PC-9 (cell line): ENCODE results near the gene AKAP6. TPM values are rescaled to one million over a fixed set of nuclear protein-coding genes. Genes with fewer than 3 reads are reported as not detected.

ENCODE experiments used
- BruUV-seq: library from RNA; stranded (reverse); fragments of 400-500 nt; replicated peaks from 2 replicates; lab custom pipeline; 2021; lab: Mats Ljungman, UMichigan
- CTCF ChIA-PET: fragments of 300-600 bp; sonication (Branson Sonifier 250); formaldehyde crosslinking; loops from one replicate; lab custom pipeline; 2022; ENCODE audit warnings: antibody characterized with exemption; lab: Charles Lee
- POLR2A ChIA-PET: fragments of 300-600 bp; sonication (Branson Sonifier 250); formaldehyde crosslinking; loops from one replicate; lab custom pipeline; 2022; ENCODE audit warnings: antibody characterized with exemption; ENCODE audit not compliant: unreplicated experiment; lab: Charles Lee
- DNase-seq, 2 experiments: peaks; one replicate each; pipeline versions ENCODE4 v3.0.0 to v3.0.0-alpha.2; 2015 to 2022; ENCODE audit warnings: mixed read lengths in 1 of 2
- H2AFZ ChIP-seq: fragments of 200-600 bp; sonication (generic); 2 replicates; pipeline ENCODE4 v1.8.1; 2017; ENCODE audit warnings: antibody characterized with exemption
- H3F3A ChIP-seq: fragments of 200-600 bp; sonication (generic); 2 replicates; pipeline ENCODE4 v1.8.1; 2017; ENCODE audit warnings: antibody characterized with exemption, mild to moderate bottlenecking, low read depth; ENCODE audit not compliant: insufficient read depth
- H3K27ac ChIP-seq: fragments of 200-600 bp; sonication (generic); 2 replicates; pipeline ENCODE4 v1.6.1; 2016; ENCODE audit warnings: mixed run types
- H3K27me3 ChIP-seq: fragments of 200-600 bp; sonication (generic); 2 replicates; pipeline ENCODE4 v1.6.1; 2016; ENCODE audit warnings: low read depth, mixed run types; ENCODE audit not compliant: insufficient read depth
- H3K36me3 ChIP-seq: fragments of 200-600 bp; sonication (generic); 2 replicates; pipeline ENCODE4 v1.6.1; 2016; ENCODE audit warnings: low read depth, mixed run types
- H3K4me1 ChIP-seq: fragments of 200-600 bp; sonication (generic); replicated peaks from 2 replicates; pipeline ENCODE4 v1.6.1; 2016; ENCODE audit warnings: mixed run types; ENCODE audit not compliant: insufficient read depth
- H3K4me2 ChIP-seq: fragments of 200-600 bp; sonication (generic); 2 replicates; pipeline ENCODE4 v1.6.1; 2017; ENCODE audit warnings: mixed run types
- H3K4me3 ChIP-seq: fragments of 200-600 bp; sonication (generic); 2 replicates; pipeline ENCODE4 v1.6.1; 2016; ENCODE audit warnings: mixed run types
- H3K79me2 ChIP-seq: fragments of 200-600 bp; sonication (generic); 2 replicates; pipeline ENCODE4 v1.6.1; 2017; ENCODE audit warnings: low read depth, mixed run types
- H3K9me2 ChIP-seq: fragments of 200-600 bp; sonication (generic); 2 replicates; pipeline ENCODE4 v1.8.1; 2017; ENCODE audit warnings: mild to moderate bottlenecking; ENCODE audit not compliant: insufficient read depth
- H3K9me3 ChIP-seq: fragments of 200-600 bp; sonication (generic); 2 replicates; pipeline ENCODE4 v1.8.1; 2016; ENCODE audit warnings: low read depth; ENCODE audit not compliant: insufficient read depth
- H4K20me1 ChIP-seq: fragments of 200-600 bp; sonication (generic); 2 replicates; pipeline ENCODE4 v1.8.1; 2017; ENCODE audit not compliant: insufficient read depth
- CTCF ChIP-seq: fragments of 200-600 bp; sonication (generic); conservative IDR thresholded peaks from 2 replicates; pipeline ENCODE4 v1.6.1; 2017; ENCODE audit warnings: mixed run types, antibody characterized with exemption, mild to moderate bottlenecking, moderate library complexity
- EZH2 ChIP-seq: fragments of 200-600 bp; sonication (generic); IDR thresholded peaks from 2 replicates; pipeline ENCODE4 v1.8.0; 2017; ENCODE audit warnings: antibody characterized with exemption, low read depth
- intact Hi-C: fragments of 100-400 bp; cut with micrococcal nuclease; formaldehyde crosslinking; loops from one replicate; pipeline ENCODE4 v1.10.0; 2022; ENCODE audit not compliant: unreplicated experiment
- total RNA-seq: library from RNA; stranded (reverse); gene quantifications from 2 replicates; pipeline ENCODE4 v1.2.3, GENCODE V29; 2021

Gene AKAP6
- total RNA-seq, 1 experiment from 2014 or later = 2.8 TPM

GRCh38 chr14:32847867-32848266 lies 518.8 kb downstream of the AKAP6 start:
- Histone ChIP-seq H3K27me3 (no peaks in the 10 kb centered on the region), H3K9me2 (no peaks in the 10 kb centered on the region), H3K4me2 (no peak overlapping the region), H3K36me3 (no peaks in the 10 kb centered on the region), H3K9me3 (no peaks in the 10 kb centered on the region), H3K4me3 (no peak overlapping the region), H3F3A (no peaks in the 10 kb centered on the region), H4K20me1 (no peaks in the 10 kb centered on the region), H3K27ac (no peak overlapping the region), H2AFZ (no peak overlapping the region), H3K79me2 (no peaks in the 10 kb centered on the region), H3K4me1 (no peaks in the 10 kb centered on the region)
- POLR2A ChIA-PET = no interaction called here
- TF ChIP-seq EZH2 (no peak), CTCF (no peak)
- intact Hi-C loops = no loop called here
- no TSS peak for BruUV-seq
- CTCF ChIA-PET = no interaction called here
- no peak for DNase-seq

- H2AFZ ChIP-seq = no peak overlapping the region
- H3K27ac ChIP-seq = no peak overlapping the region
- H3K4me1 ChIP-seq = no peaks in the 10 kb centered on the region
- H3K9me2 ChIP-seq = no peaks in the 10 kb centered on the region
- intact Hi-C loops = no loop called here
- H3K4me3 ChIP-seq = no peak overlapping the region
- no peaks in the 10 kb centered on the region for H4K20me1 ChIP-seq
- H3K36me3 ChIP-seq = no peaks in the 10 kb centered on the region
- CTCF ChIA-PET = no interaction called here
- H3F3A ChIP-seq = no peaks in the 10 kb centered on the region
- POLR2A ChIA-PET = no interaction called here
- BruUV-seq = no TSS peak
- no peak overlapping the region for H3K4me2 ChIP-seq
- DNase-seq = peak in 1 of 2 experiments; percentile 14
- H3K9me3 ChIP-seq = no peaks in the 10 kb centered on the region
- no peaks in the 10 kb centered on the region for H3K27me3 ChIP-seq
- TF ChIP-seq EZH2 (no peak), CTCF (no peak)
- no peaks in the 10 kb centered on the region for H3K79me2 ChIP-seq
Observed at GRCh38 chr14:32865827-32866376, 536.8 kb downstream of the AKAP6 start.

- Histone ChIP-seq H3K4me3 (no peak overlapping the region), H3K9me3 (no peaks in the 10 kb centered on the region), H3K27ac (no peak overlapping the region), H3F3A (no peaks in the 10 kb centered on the region), H2AFZ (no peak overlapping the region), H3K4me2 (no peak overlapping the region), H4K20me1 (no peaks in the 10 kb centered on the region), H3K27me3 (no peaks in the 10 kb centered on the region), H3K4me1 (no peaks in the 10 kb centered on the region), H3K79me2 (no peaks in the 10 kb centered on the region), H3K36me3 (no peaks in the 10 kb centered on the region), H3K9me2 (no peaks in the 10 kb centered on the region)
- intact Hi-C loops = no loop called here
- BruUV-seq = no TSS peak
- ChIA-PET CTCF (no interaction called here), POLR2A (no interaction called here)
- DNase-seq = no peak
- TF ChIP-seq CTCF = no peak
- no peak for TF ChIP-seq EZH2
Observed at GRCh38 chr14:32883188-32883587, 554.1 kb downstream of the AKAP6 start.

Other genes with a start within 250 kb of the AKAP6 start
- not detected in 2 replicates for gene RNU6-7, start 127.3 kb upstream of the AKAP6 start, total RNA-seq
- gene RNU6-8, start 126.0 kb upstream of the AKAP6 start, total RNA-seq = not detected in 2 replicates